NCI-H345 treated with DMSO at 0.1 percent for 48 hours (cell line): ENCODE measurements around the gene SYNGR1.
"Not testable (repeated sequence)": the region's sequence is repeated elsewhere in the genome, so short reads cannot be mapped to it uniquely, and the experiment has no call there.

ENCODE experiments used
- DNase-seq: peaks from one replicate; lab custom pipeline; 2025; ENCODE audit not compliant: unreplicated experiment; lab: John Stamatoyannopoulos, UW

SYNGR1 gene

GRCh38 chr22:39350757-39351688 lies 1.2 kb downstream of the SYNGR1 start:
- no peak for DNase-seq

GRCh38 chr22:39351689-39352214 lies 2.0 kb downstream of the SYNGR1 start:
- DNase-seq = no peak

GRCh38 chr22:39352306-39352891 lies 2.6 kb downstream of the SYNGR1 start:
- no peak for DNase-seq

- DNase-seq = no peak
These were observed 3.6 kb downstream of the SYNGR1 start for GRCh38 chr22:39353346-39353745.

GRCh38 chr22:39355080-39355479 lies 5.3 kb downstream of the SYNGR1 start:
- DNase-seq = no peak

GRCh38 chr22:39355805-39356204 lies 6.0 kb downstream of the SYNGR1 start:
- DNase-seq = not testable (repeated sequence)

GRCh38 chr22:39356464-39356863 lies 6.7 kb downstream of the SYNGR1 start:
- no peak for DNase-seq

GRCh38 chr22:39357110-39358108 lies 7.6 kb downstream of the SYNGR1 start:
- not testable (repeated sequence) for DNase-seq

GRCh38 chr22:39358197-39358596 lies 8.4 kb downstream of the SYNGR1 start:
- not testable (repeated sequence) for DNase-seq

- no peak for DNase-seq
These were observed 9.9 kb downstream of the SYNGR1 start for GRCh38 chr22:39359659-39360195.

- no peak for DNase-seq
These were observed 10.5 kb downstream of the SYNGR1 start for GRCh38 chr22:39360242-39360641.

GRCh38 chr22:39360674-39361413 lies 11.1 kb downstream of the SYNGR1 start:
- DNase-seq = no peak

GRCh38 chr22:39361496-39361895 lies 11.7 kb downstream of the SYNGR1 start:
- DNase-seq = no peak

GRCh38 chr22:39362271-39362670 lies 12.5 kb downstream of the SYNGR1 start:
- DNase-seq = no peak

- no peak for DNase-seq
These were observed 13.1 kb downstream of the SYNGR1 start for GRCh38 chr22:39362932-39363331.

- DNase-seq = no peak
These were observed 14.1 kb downstream of the SYNGR1 start for GRCh38 chr22:39363751-39364515.

GRCh38 chr22:39364714-39365491 lies 15.1 kb downstream of the SYNGR1 start:
- no peak for DNase-seq

GRCh38 chr22:39365492-39365780 lies 15.6 kb downstream of the SYNGR1 start:
- no peak for DNase-seq

GRCh38 chr22:39367035-39367434 lies 17.2 kb downstream of the SYNGR1 start:
- DNase-seq = no peak
